SK-N-SH (cell line): Measurements from ENCODE around the gene ABHD17B. TPM values are rescaled to one million over a fixed set of nuclear protein-coding genes. Genes with fewer than 3 reads are reported as not detected.

Experiments
- CTCF ChIA-PET: fragments of 300-600, 350-600 bp; formaldehyde crosslinking; extraction: SDS; loops from one replicate; lab custom pipeline; 2021; lab: Yijun Ruan, JAX
- POLR2A ChIA-PET: fragments of 350-600 bp; sonication (Branson Sonifier 250); formaldehyde crosslinking; extraction: SDS; loops from one replicate; lab custom pipeline; 2020; ENCODE audit warnings: antibody characterized with exemption, inconsistent platforms; lab: Yijun Ruan, JAX
- DNase-seq: peaks from one replicate; pipeline ENCODE4 v3.0.0; 2012
- H2AFZ ChIP-seq: fragments of 200-600 bp; sonication (generic); 2 replicates; pipeline ENCODE4 v1.8.1; 2016; ENCODE audit warnings: antibody characterized with exemption, mild to moderate bottlenecking, low read depth
- H3F3A ChIP-seq: fragments of 200-600 bp; sonication (generic); replicated peaks from 2 replicates; pipeline ENCODE3; 2016; ENCODE audit warnings: antibody characterized with exemption, mild to moderate bottlenecking; ENCODE audit not compliant: insufficient read depth
- H3K27ac ChIP-seq, 2 experiments: fragments of 200-500 bp in 1 of 2; fragments of 200-600 bp in 1 of 2; sonication (Bioruptor generic) in 1 of 2; sonication (generic), shearing (Covaris generic) in 1 of 2; 2 replicates each; pipeline versions ENCODE4 v1.5.1 to v1.6.1; 2014 to 2016; ENCODE audit warnings: low read depth in 2 of 2, inconsistent platforms in 1 of 2, low read length in 1 of 2, mild to moderate bottlenecking in 1 of 2, mixed read lengths in 1 of 2
- H3K27me3 ChIP-seq: fragments of 200-600 bp; sonication (generic), shearing (Covaris generic); 2 replicates; pipeline ENCODE4 v1.6.1; 2016; ENCODE audit warnings: mixed run types; ENCODE audit not compliant: insufficient read depth
- H3K36me3 ChIP-seq, 2 experiments: fragments of 200-500 bp in 1 of 2; fragments of 200-600 bp in 1 of 2; sonication (Bioruptor generic) in 1 of 2; sonication (generic) in 1 of 2; replicated peaks in 1 of 2; 2 replicates each; pipeline versions ENCODE3 to v1.5.1; 2014 to 2016; ENCODE audit warnings: low read length in 1 of 2, mild to moderate bottlenecking in 1 of 2; ENCODE audit not compliant: insufficient read depth in 2 of 2, control insufficient read depth in 1 of 2
- H3K4me1 ChIP-seq, 2 experiments: fragments of 200-500 bp in 1 of 2; fragments of 200-600 bp in 1 of 2; sonication (Bioruptor generic) in 1 of 2; sonication (generic), shearing (Covaris generic) in 1 of 2; 2 replicates each; pipeline versions ENCODE4 v1.5.1 to v1.6.1; 2014 to 2016; ENCODE audit warnings: low read depth in 1 of 2, low read length in 1 of 2, mixed run types in 1 of 2; ENCODE audit not compliant: insufficient read depth in 2 of 2, control insufficient read depth in 1 of 2
- H3K4me2 ChIP-seq: fragments of 200-600 bp; sonication (generic), shearing (Covaris generic); 2 replicates; pipeline ENCODE4 v1.6.1; 2017; ENCODE audit warnings: mixed run types
- H3K4me3 ChIP-seq, 2 experiments: fragments of 200-500 bp in 1 of 2; fragments of 200-600 bp in 1 of 2; sonication (Bioruptor generic) in 1 of 2; sonication (generic), shearing (Covaris generic) in 1 of 2; 2 replicates each; pipeline versions ENCODE4 v1.5.1 to v1.8.1; 2014 to 2016; ENCODE audit warnings: low read depth in 2 of 2, inconsistent platforms in 1 of 2, low read length in 1 of 2, mild to moderate bottlenecking in 1 of 2, mixed read lengths in 1 of 2, moderate library complexity in 1 of 2
- H3K79me2 ChIP-seq: fragments of 200-600 bp; sonication (generic); 2 replicates; pipeline ENCODE4 v1.8.1; 2017; ENCODE audit warnings: mild to moderate bottlenecking; ENCODE audit not compliant: insufficient read depth
- H3K9ac ChIP-seq: fragments of 200-600 bp; sonication (generic); 2 replicates; pipeline ENCODE4 v1.6.1; 2017; ENCODE audit warnings: mixed run types
- H3K9me2 ChIP-seq: fragments of 200-600 bp; sonication (generic); 2 replicates; pipeline ENCODE4 v1.6.1; 2017; ENCODE audit warnings: mixed run types
- H3K9me3 ChIP-seq: fragments of 200-600 bp; sonication (generic); 2 replicates; pipeline ENCODE4 v1.6.1; 2017; ENCODE audit warnings: mixed run types, mild to moderate bottlenecking, moderate library complexity
- H4K20me1 ChIP-seq: fragments of 200-600 bp; sonication (generic); 2 replicates; pipeline ENCODE4 v1.6.1; 2017; ENCODE audit warnings: mild to moderate bottlenecking, mixed run types; ENCODE audit not compliant: insufficient read depth
- ELF1 ChIP-seq: IDR thresholded peaks from 2 replicates; pipeline ENCODE4 v1.4.0; 2012
- FOSL2 ChIP-seq: IDR thresholded peaks from 2 replicates; pipeline ENCODE4 v1.4.0; 2012; ENCODE audit warnings: low read depth, mild to moderate bottlenecking, moderate library complexity, borderline replicate concordance
- FOXM1 ChIP-seq: IDR thresholded peaks from 2 replicates; pipeline ENCODE4 v1.4.0; 2012; ENCODE audit warnings: low read depth, mild to moderate bottlenecking
- GATA2 ChIP-seq: sonication (generic); formaldehyde crosslinking; IDR thresholded peaks from 2 replicates; pipeline ENCODE4 v1.5.0; 2020; ENCODE audit warnings: mild to moderate bottlenecking, missing genetic modification reagents
- JUND ChIP-seq: IDR thresholded peaks from 2 replicates; pipeline ENCODE4 v1.4.0; 2012
- RAD21 ChIP-seq: IDR thresholded peaks from 2 replicates; pipeline ENCODE4 v1.6.1; 2012; ENCODE audit warnings: mild to moderate bottlenecking, low read length
- RFX5 ChIP-seq: IDR thresholded peaks from 2 replicates; pipeline ENCODE4 v1.6.1; 2012; ENCODE audit warnings: mild to moderate bottlenecking, improper control_type of control experiment, low read length
- SMC3 ChIP-seq: IDR thresholded peaks from 2 replicates; pipeline ENCODE4 v1.6.1; 2012; ENCODE audit warnings: low read depth, low read length, improper control_type of control experiment
- TCF12 ChIP-seq: IDR thresholded peaks from 2 replicates; pipeline ENCODE4 v1.4.0; 2012
- TEAD4 ChIP-seq: IDR thresholded peaks from 2 replicates; pipeline ENCODE4 v1.4.0; 2012; ENCODE audit warnings: mild to moderate bottlenecking, borderline replicate concordance; ENCODE audit not compliant: insufficient read depth
- YY1 ChIP-seq: IDR thresholded peaks from 2 replicates; pipeline ENCODE4 v1.4.0; 2012; ENCODE audit warnings: low read depth, mild to moderate bottlenecking
- WGBS: methylation state at CpG from one replicate; pipeline ENCODE4 v1.1.6; 2017; ENCODE audit warnings: low lambda C conversion rate; 5-methylcytosine and 5-hydroxymethylcytosine counted together
- polyA plus RNA-seq, 3 experiments: library from polyadenylated mRNA; depleted of rRNA; stranded (reverse); fragments of >200 nt; gene quantifications; 2 replicates each; pipeline ENCODE4 v1.2.3, GENCODE V29; 2012
- TF ChIP-seq, protein P1 (sequence below): IDR thresholded peaks from 2 replicates; pipeline ENCODE4 v1.6.1; 2012; ENCODE audit warnings: mild to moderate bottlenecking, low read depth, low read length, moderate library complexity
- TF ChIP-seq, protein P2 (sequence below): fragments of 200-600 bp; sonication (generic); IDR thresholded peaks from 2 replicates; pipeline ENCODE4 v1.6.1; 2017; ENCODE audit warnings: antibody characterized with exemption, mild to moderate bottlenecking, moderate library complexity
- TF ChIP-seq, protein P3 (sequence below): IDR thresholded peaks from 2 replicates; pipeline ENCODE4; 2012
- TF ChIP-seq, protein P4 (sequence below): fragments of 150-350 bp; IDR thresholded peaks from 2 replicates; pipeline ENCODE4 v1.6.1; 2017; ENCODE audit warnings: antibody characterized with exemption, low read length, low read depth, borderline replicate concordance

Gene ABHD17B
- polyA plus RNA-seq, 1 of the 3 experiments (the other 2 are of a cell fraction) = 7.3 TPM

GRCh38 chr9:71937070-71937625, 26.2 kb upstream of the ABHD17B start:
- Histone ChIP-seq H3F3A (peaks cover 5% of the 10 kb centered on the region), H3K36me3 (no peaks in the 10 kb centered on the region), H3K9me2 (no peaks in the 10 kb centered on the region), H4K20me1 (peaks cover 8% of the 10 kb centered on the region), H3K27ac (no peak overlapping the region), H3K9ac (no peak overlapping the region), H3K4me2 (no peak overlapping the region), H3K4me1 (no peaks in the 10 kb centered on the region; a peak in 1 of 4 replicates), H3K27me3 (no peaks in the 10 kb centered on the region), H2AFZ (no peak overlapping the region), H3K4me3 (no peak overlapping the region), H3K9me3 (no peaks in the 10 kb centered on the region), H3K79me2 (peaks cover 35% of the 10 kb centered on the region; the same call in 1 of the 2 replicates)
- TF ChIP-seq RAD21 = no peak
- no peak for TF ChIP-seq RFX5
- no peak for TF ChIP-seq TCF12
- TF ChIP-seq, protein P1, sequence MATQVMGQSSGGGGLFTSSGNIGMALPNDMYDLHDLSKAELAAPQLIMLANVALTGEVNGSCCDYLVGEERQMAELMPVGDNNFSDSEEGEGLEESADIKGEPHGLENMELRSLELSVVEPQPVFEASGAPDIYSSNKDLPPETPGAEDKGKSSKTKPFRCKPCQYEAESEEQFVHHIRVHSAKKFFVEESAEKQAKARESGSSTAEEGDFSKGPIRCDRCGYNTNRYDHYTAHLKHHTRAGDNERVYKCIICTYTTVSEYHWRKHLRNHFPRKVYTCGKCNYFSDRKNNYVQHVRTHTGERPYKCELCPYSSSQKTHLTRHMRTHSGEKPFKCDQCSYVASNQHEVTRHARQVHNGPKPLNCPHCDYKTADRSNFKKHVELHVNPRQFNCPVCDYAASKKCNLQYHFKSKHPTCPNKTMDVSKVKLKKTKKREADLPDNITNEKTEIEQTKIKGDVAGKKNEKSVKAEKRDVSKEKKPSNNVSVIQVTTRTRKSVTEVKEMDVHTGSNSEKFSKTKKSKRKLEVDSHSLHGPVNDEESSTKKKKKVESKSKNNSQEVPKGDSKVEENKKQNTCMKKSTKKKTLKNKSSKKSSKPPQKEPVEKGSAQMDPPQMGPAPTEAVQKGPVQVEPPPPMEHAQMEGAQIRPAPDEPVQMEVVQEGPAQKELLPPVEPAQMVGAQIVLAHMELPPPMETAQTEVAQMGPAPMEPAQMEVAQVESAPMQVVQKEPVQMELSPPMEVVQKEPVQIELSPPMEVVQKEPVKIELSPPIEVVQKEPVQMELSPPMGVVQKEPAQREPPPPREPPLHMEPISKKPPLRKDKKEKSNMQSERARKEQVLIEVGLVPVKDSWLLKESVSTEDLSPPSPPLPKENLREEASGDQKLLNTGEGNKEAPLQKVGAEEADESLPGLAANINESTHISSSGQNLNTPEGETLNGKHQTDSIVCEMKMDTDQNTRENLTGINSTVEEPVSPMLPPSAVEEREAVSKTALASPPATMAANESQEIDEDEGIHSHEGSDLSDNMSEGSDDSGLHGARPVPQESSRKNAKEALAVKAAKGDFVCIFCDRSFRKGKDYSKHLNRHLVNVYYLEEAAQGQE = no peak
- TF ChIP-seq, protein P2, sequence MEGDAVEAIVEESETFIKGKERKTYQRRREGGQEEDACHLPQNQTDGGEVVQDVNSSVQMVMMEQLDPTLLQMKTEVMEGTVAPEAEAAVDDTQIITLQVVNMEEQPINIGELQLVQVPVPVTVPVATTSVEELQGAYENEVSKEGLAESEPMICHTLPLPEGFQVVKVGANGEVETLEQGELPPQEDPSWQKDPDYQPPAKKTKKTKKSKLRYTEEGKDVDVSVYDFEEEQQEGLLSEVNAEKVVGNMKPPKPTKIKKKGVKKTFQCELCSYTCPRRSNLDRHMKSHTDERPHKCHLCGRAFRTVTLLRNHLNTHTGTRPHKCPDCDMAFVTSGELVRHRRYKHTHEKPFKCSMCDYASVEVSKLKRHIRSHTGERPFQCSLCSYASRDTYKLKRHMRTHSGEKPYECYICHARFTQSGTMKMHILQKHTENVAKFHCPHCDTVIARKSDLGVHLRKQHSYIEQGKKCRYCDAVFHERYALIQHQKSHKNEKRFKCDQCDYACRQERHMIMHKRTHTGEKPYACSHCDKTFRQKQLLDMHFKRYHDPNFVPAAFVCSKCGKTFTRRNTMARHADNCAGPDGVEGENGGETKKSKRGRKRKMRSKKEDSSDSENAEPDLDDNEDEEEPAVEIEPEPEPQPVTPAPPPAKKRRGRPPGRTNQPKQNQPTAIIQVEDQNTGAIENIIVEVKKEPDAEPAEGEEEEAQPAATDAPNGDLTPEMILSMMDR = no peak
- no peak for TF ChIP-seq JUND
- no peak for TF ChIP-seq FOXM1
- no peak for TF ChIP-seq GATA2 (CRISPR knock-in tag)
- no peak for TF ChIP-seq TEAD4
- 97% methylated on average over 4 of the region's 4 CpGs for WGBS
- no peak for DNase-seq
- POLR2A ChIA-PET = no interaction called here
- CTCF ChIA-PET = interaction anchor here (0.7 to 1.6 kb wide), 3 partner anchors 12 to 335 kb away, joined by 3 to 5 read pairs (median 4); no protein-coding TSS in a partner anchor

GRCh38 chr9:71936066-71936465, 25.1 kb upstream of the ABHD17B start:
- Histone ChIP-seq H3F3A (peaks cover 5% of the 10 kb centered on the region), H3K9me3 (no peaks in the 10 kb centered on the region), H3K4me2 (no peak overlapping the region), H3K27ac (no peak overlapping the region; a peak in 1 of 4 replicates), H3K4me3 (no peak overlapping the region), H3K27me3 (no peaks in the 10 kb centered on the region), H3K9me2 (no peaks in the 10 kb centered on the region), H3K36me3 (no peaks in the 10 kb centered on the region), H2AFZ (no peak overlapping the region), H3K79me2 (peaks cover 42% of the 10 kb centered on the region; the same call in 1 of the 2 replicates), H4K20me1 (peaks cover 8% of the 10 kb centered on the region), H3K4me1 (no peaks in the 10 kb centered on the region; a peak in 1 of 4 replicates), H3K9ac (no peak overlapping the region)
- WGBS = 75% methylated on average over 1 of the region's 1 CpG
- DNase-seq = no peak
- CTCF ChIA-PET = interaction anchor here (1.3 kb wide), 1 partner anchor 37 kb away, joined by 4 read pairs; no protein-coding TSS in a partner anchor
- POLR2A ChIA-PET = no interaction called here
- TF ChIP-seq, protein P3, sequence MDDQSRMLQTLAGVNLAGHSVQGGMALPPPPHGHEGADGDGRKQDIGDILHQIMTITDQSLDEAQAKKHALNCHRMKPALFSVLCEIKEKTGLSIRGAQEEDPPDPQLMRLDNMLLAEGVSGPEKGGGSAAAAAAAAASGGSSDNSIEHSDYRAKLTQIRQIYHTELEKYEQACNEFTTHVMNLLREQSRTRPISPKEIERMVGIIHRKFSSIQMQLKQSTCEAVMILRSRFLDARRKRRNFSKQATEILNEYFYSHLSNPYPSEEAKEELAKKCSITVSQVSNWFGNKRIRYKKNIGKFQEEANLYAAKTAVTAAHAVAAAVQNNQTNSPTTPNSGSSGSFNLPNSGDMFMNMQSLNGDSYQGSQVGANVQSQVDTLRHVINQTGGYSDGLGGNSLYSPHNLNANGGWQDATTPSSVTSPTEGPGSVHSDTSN = no peak
- TF ChIP-seq, protein P4, sequence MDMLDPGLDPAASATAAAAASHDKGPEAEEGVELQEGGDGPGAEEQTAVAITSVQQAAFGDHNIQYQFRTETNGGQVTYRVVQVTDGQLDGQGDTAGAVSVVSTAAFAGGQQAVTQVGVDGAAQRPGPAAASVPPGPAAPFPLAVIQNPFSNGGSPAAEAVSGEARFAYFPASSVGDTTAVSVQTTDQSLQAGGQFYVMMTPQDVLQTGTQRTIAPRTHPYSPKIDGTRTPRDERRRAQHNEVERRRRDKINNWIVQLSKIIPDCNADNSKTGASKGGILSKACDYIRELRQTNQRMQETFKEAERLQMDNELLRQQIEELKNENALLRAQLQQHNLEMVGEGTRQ = no peak
- TF ChIP-seq SMC3 = no peak
- no peak for TF ChIP-seq FOSL2
- no peak for TF ChIP-seq ELF1
- TF ChIP-seq YY1 = no peak
- no peak for TF ChIP-seq GATA2 (CRISPR knock-in tag)
- no peak for TF ChIP-seq JUND
